Bronchial epithelial cell (primary cell): ENCODE results near the gene TRIM28. TPM values are rescaled to one million over a fixed set of nuclear protein-coding genes. Genes with fewer than 3 reads are reported as not detected.
A peak's percentile ranks its signal among the peaks of the same experiment; 100 is the strongest.

Experiments
- DNase-seq: peaks from one replicate; pipeline ENCODE4 v3.0.0-alpha.2; 2010; ENCODE audit warnings: low read depth
- FAIRE-seq: peaks from 2 replicates; lab custom pipeline; 2011; peaks lifted over from hg19 to GRCh38; lab: Jason Lieb, UNC
- H3K27me3 ChIP-seq: 2 replicates; pipeline ENCODE4 v1.5.1; 2011; ENCODE audit warnings: low read length; ENCODE audit not compliant: control insufficient read depth, insufficient read depth
- H3K36me3 ChIP-seq: 2 replicates; pipeline ENCODE4 v1.5.1; 2011; ENCODE audit warnings: low read length; ENCODE audit not compliant: control insufficient read depth, insufficient read depth
- H3K4me3 ChIP-seq: 2 replicates; pipeline ENCODE4 v1.5.1; 2011; ENCODE audit warnings: mild to moderate bottlenecking, low read depth, low read length, control low read depth
- CTCF ChIP-seq: IDR thresholded peaks from 2 replicates; pipeline ENCODE4 v1.5.1; 2011; ENCODE audit warnings: mild to moderate bottlenecking, moderate library complexity, low read length, control low read depth, inconsistent platforms; ENCODE audit not compliant: insufficient read depth, severe bottlenecking
- total RNA-seq: library from RNA; depleted of rRNA; stranded (reverse); fragments of >200 nt; gene quantifications from 2 replicates; pipeline ENCODE4 v1.2.1, GENCODE V29; 2014

The TRIM28 gene
- total RNA-seq, 1 donor from 2014 or later, result 277 TPM

- TF ChIP-seq CTCF, result no peak
- peak overlapping the region; percentile 89 for H3K4me3 ChIP-seq
- FAIRE-seq (no peak), DNase-seq (no peak)
- peaks cover 11% of the 10 kb centered on the region for H3K36me3 ChIP-seq
- no peaks in the 10 kb centered on the region for H3K27me3 ChIP-seq
Measured at GRCh38 chr19:58557221-58558065, 13.6 kb downstream of the TRIM28 start.

GRCh38 chr19:58558066-58558622 lies 14.3 kb downstream of the TRIM28 start, which contains the start of gene UBE2M:
Gene UBE2M (minus strand): TSS chr19:58558611. CDS start chr19:58558381, 230 bp downstream.
- FAIRE-seq (no peak), DNase-seq (no peak)

GRCh38 chr19:58558623-58559274 lies 14.9 kb downstream of the TRIM28 start:
- FAIRE-seq (no peak), DNase-seq (peak; percentile 96)
- no peak for TF ChIP-seq CTCF
- Histone ChIP-seq H3K36me3 (peaks cover 9% of the 10 kb centered on the region), H3K4me3 (peak overlapping the region; percentile 89), H3K27me3 (no peaks in the 10 kb centered on the region)

More at GRCh38 chr19:58558066-58558622, 14.3 kb downstream of the TRIM28 start, which contains the start of gene UBE2M:
- H3K27me3 ChIP-seq, result no peaks in the 10 kb centered on the region
- H3K36me3 ChIP-seq, result peaks cover 11% of the 10 kb centered on the region
- TF ChIP-seq CTCF, result no peak
- H3K4me3 ChIP-seq, result peak within 1 kb of the TSS; percentile 89

GRCh38 chr19:58559275-58560006 lies 15.6 kb downstream of the TRIM28 start:
- Histone ChIP-seq H3K4me3 (peak overlapping the region; percentile 89), H3K27me3 (no peaks in the 10 kb centered on the region), H3K36me3 (peaks cover 9% of the 10 kb centered on the region)
- no peak for FAIRE-seq
- DNase-seq, result peak; percentile 70
- no peak for TF ChIP-seq CTCF

- DNase-seq (no peak), FAIRE-seq (peak; percentile 40)
- Histone ChIP-seq H3K36me3 (peaks cover 9% of the 10 kb centered on the region), H3K27me3 (no peaks in the 10 kb centered on the region), H3K4me3 (peak overlapping the region; percentile 89)
- no peak for TF ChIP-seq CTCF
Measured at GRCh38 chr19:58560007-58560887, 16.4 kb downstream of the TRIM28 start.
